HepG2 (cell line): ENCODE measurements around the gene SERTAD2.

ENCODE experiments used
- ELF1 ChIP-seq: sonication (generic); formaldehyde crosslinking; IDR thresholded peaks from 2 replicates; pipeline ENCODE4 v1.4.0; 2020; ENCODE audit warnings: missing genetic modification reagents
- KDM5A ChIP-seq: fragments of 200-600 bp; sonication (generic); IDR thresholded peaks from 2 replicates; pipeline ENCODE4 v1.7.0; 2018; ENCODE audit warnings: antibody characterized with exemption, mild to moderate bottlenecking, low read length, borderline replicate concordance
- MXI1 ChIP-seq: IDR thresholded peaks from 3 replicates; pipeline ENCODE4 v1.6.1; 2012; ENCODE audit warnings: low read depth, low read length, inconsistent platforms, borderline replicate concordance
- RBM22 ChIP-seq: fragments of 200-400 bp; formaldehyde crosslinking; optimal IDR thresholded peaks from 2 replicates; pipeline ENCODE3; 2017; ENCODE audit warnings: mild to moderate bottlenecking, low read length, moderate library complexity
- ZNF580 ChIP-seq: IDR thresholded peaks from 2 replicates; pipeline ENCODE4 v1.6.1; 2016; ENCODE audit warnings: low read depth, borderline replicate concordance

GRCh38 chr2:64698177-64698643 is 44.5 kb upstream of the SERTAD2 start:
- TF ChIP-seq RBM22 (no peak), ZNF580 (no peak), ELF1 (CRISPR knock-in tag) (no peak), MXI1 (no peak), KDM5A (no peak)
